ENCODE measurements around the gene DKK2.
A peak's percentile ranks its signal among the peaks of the same experiment; 100 is the strongest.

The DKK2 gene

GRCh38 chr4:106898621-106899230, 137.4 kb downstream of the DKK2 start:
- H3K4me3 ChIP-seq (ENCODE audit: control insufficient read depth, low read depth, low read length), result no peak overlapping the region
- TF ChIP-seq CTCF (IDR thresholded peaks at IDR 0.05; ENCODE audit: control insufficient read depth, insufficient read depth, low read depth, low read length, missing control alignments), result peak; percentile 80
- DNase-seq (ENCODE audit: low read depth), result peak; percentile 44

- TF ChIP-seq CTCF (IDR thresholded peaks at IDR 0.05; ENCODE audit: control insufficient read depth, insufficient read depth, low read depth, low read length, missing control alignments), result no peak
- H3K4me3 ChIP-seq (ENCODE audit: control insufficient read depth, low read depth, low read length), result no peak overlapping the region
- DNase-seq (ENCODE audit: low read depth), result no peak
Observed at GRCh38 chr4:106893903-106894302, 142.2 kb downstream of the DKK2 start.

- TF ChIP-seq CTCF (IDR thresholded peaks at IDR 0.05; ENCODE audit: control insufficient read depth, insufficient read depth, low read depth, low read length, missing control alignments), result no peak
- H3K4me3 ChIP-seq (ENCODE audit: control insufficient read depth, low read depth, low read length), result no peak overlapping the region
- no peak for DNase-seq (ENCODE audit: low read depth)
Observed at GRCh38 chr4:106893395-106893881, 142.7 kb downstream of the DKK2 start.

- no peak overlapping the region for H3K4me3 ChIP-seq (ENCODE audit: control insufficient read depth, low read depth, low read length)
- no peak for TF ChIP-seq CTCF (IDR thresholded peaks at IDR 0.05; ENCODE audit: control insufficient read depth, insufficient read depth, low read depth, low read length, missing control alignments)
- no peak for DNase-seq (ENCODE audit: low read depth)
Observed at GRCh38 chr4:106892786-106893185, 143.3 kb downstream of the DKK2 start.

DNA sequence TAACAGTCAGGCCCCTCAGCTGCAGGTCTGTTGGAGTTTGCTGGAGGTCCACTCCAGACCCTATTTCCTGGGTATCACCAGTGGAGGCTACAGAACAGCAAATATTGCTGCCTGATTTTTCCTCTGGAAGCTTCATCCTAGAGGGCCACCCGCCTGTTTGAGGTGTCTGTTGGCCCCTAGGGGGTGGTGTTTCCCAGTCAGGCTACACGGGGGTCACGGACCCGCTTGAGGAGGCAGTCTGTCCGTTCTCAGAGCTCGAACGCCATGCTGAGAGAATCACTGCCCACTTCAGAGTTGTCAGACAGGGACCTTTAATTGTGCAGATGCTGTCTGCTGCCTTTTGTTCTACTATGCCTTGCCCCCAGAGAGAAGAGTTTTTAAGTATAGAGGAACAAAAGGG, 160.8 kb downstream of the DKK2 start:
- DNase-seq (ENCODE audit: low read depth), result no peak
- no peak overlapping the region for H3K4me3 ChIP-seq (ENCODE audit: control insufficient read depth, low read depth, low read length)
- TF ChIP-seq CTCF (IDR thresholded peaks at IDR 0.05; ENCODE audit: control insufficient read depth, insufficient read depth, low read depth, low read length, missing control alignments), result no peak
